ENCODE data around the gene TBC1D2B.

The TBC1D2B gene

DNA sequence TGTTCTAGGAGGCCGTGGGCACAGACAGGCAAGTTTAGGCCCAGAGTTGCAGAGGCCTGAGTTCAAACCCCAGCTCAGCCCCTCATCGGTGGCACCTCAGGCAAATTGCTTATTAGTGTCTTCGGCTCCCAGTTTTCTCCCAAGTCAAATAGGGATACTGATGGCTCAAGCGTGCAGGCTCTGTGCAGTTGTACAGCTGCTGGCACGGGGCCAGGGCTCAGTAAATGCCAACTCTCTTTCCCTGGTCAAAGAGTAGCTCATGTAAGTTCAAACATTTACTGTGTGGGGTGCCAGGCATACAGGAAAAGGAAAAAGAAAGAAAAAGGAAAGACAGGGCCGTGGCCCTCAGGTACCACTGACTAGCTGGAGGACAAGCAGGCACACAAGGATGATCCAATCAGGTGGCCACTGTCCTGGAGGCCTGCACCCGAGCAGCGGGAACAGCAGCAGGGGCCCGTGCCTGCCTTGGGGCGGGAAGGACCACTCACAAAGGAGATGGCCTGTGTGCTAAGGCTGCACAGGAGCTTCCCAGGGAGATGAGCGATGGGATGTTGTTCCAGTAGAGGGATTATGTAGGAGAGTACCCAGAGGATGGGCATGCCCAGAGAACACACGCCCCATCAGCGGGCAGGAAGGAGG lies 70.8 kb downstream of the TBC1D2B start:
- TF ChIP-seq CTCF (IDR thresholded peaks at IDR 0.05; ENCODE audit: borderline replicate concordance, insufficient read depth, low read depth, low read length): no peak
- no peak overlapping the region for H3K4me3 ChIP-seq (ENCODE audit: low read depth, low read length)

- no peak overlapping the region for H3K4me3 ChIP-seq (ENCODE audit: low read depth, low read length)
- TF ChIP-seq CTCF (IDR thresholded peaks at IDR 0.05; ENCODE audit: borderline replicate concordance, insufficient read depth, low read depth, low read length): no peak
Measured at GRCh38 chr15:78004919-78005634, 72.4 kb downstream of the TBC1D2B start.

GRCh38 chr15:78004222-78004727 lies 73.2 kb downstream of the TBC1D2B start:
- H3K4me3 ChIP-seq (ENCODE audit: low read depth, low read length): no peak overlapping the region
- no peak for TF ChIP-seq CTCF (IDR thresholded peaks at IDR 0.05; ENCODE audit: borderline replicate concordance, insufficient read depth, low read depth, low read length)

GRCh38 chr15:78003539-78004008 lies 73.9 kb downstream of the TBC1D2B start:
- no peak overlapping the region for H3K4me3 ChIP-seq (ENCODE audit: low read depth, low read length)
- no peak for TF ChIP-seq CTCF (IDR thresholded peaks at IDR 0.05; ENCODE audit: borderline replicate concordance, insufficient read depth, low read depth, low read length)

GRCh38 chr15:78002996-78003395 lies 74.5 kb downstream of the TBC1D2B start:
- TF ChIP-seq CTCF (IDR thresholded peaks at IDR 0.05; ENCODE audit: borderline replicate concordance, insufficient read depth, low read depth, low read length): no peak
- H3K4me3 ChIP-seq (ENCODE audit: low read depth, low read length): no peak overlapping the region

DNA sequence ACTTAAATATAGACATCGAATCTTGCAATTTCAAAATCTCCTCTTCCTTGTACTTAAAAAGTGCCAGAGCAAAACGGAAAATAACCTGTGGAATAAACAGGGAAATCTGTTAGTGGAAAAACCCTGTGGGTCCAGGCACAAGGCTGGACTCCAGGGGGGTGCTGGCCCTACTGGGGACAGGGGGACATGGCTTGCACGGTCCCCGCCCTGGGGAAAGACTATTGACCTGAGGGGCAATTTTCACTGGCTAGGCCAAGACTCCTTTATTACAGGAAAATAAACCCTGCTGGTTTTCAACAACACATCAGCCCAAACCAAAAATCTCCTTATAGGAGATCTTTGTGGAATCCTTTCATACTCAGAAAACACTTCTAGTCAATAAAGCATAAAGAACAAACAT lies 75.9 kb downstream of the TBC1D2B start:
- TF ChIP-seq CTCF (IDR thresholded peaks at IDR 0.05; ENCODE audit: borderline replicate concordance, insufficient read depth, low read depth, low read length): no peak
- no peak overlapping the region for H3K4me3 ChIP-seq (ENCODE audit: low read depth, low read length)

DNA sequence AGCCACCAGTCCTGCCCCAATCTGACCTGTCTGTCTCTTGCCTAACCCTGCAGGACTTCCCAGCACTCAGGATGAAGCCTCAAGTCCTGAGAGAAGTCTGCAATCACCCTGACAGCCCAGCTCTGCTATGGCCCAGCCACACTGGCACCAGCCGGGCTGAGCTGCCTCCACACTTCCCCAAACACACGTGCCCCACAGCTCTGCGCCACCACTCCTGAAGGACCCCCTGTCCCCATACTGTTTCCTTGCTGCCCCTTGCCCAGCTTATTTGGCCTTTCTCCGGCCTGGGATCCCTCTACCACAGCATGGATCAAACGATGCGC lies 76.6 kb downstream of the TBC1D2B start:
- no peak for TF ChIP-seq CTCF (IDR thresholded peaks at IDR 0.05; ENCODE audit: borderline replicate concordance, insufficient read depth, low read depth, low read length)
- no peak overlapping the region for H3K4me3 ChIP-seq (ENCODE audit: low read depth, low read length)
